ENCODE data around the gene RHEB. TPM values are rescaled to one million over a fixed set of nuclear protein-coding genes. Genes with fewer than 3 reads are reported as not detected.

RHEB gene
- total and polyA plus RNA-seq, 2 of the 13 experiments (the other 11 are each of a cell fraction or from before 2014, with no cell fraction given), result 55.0 to 77.6 TPM

GRCh38 chr7:151519765-151520418, at the start of gene RHEB (continued):
- TF ChIP-seq, protein P1, sequence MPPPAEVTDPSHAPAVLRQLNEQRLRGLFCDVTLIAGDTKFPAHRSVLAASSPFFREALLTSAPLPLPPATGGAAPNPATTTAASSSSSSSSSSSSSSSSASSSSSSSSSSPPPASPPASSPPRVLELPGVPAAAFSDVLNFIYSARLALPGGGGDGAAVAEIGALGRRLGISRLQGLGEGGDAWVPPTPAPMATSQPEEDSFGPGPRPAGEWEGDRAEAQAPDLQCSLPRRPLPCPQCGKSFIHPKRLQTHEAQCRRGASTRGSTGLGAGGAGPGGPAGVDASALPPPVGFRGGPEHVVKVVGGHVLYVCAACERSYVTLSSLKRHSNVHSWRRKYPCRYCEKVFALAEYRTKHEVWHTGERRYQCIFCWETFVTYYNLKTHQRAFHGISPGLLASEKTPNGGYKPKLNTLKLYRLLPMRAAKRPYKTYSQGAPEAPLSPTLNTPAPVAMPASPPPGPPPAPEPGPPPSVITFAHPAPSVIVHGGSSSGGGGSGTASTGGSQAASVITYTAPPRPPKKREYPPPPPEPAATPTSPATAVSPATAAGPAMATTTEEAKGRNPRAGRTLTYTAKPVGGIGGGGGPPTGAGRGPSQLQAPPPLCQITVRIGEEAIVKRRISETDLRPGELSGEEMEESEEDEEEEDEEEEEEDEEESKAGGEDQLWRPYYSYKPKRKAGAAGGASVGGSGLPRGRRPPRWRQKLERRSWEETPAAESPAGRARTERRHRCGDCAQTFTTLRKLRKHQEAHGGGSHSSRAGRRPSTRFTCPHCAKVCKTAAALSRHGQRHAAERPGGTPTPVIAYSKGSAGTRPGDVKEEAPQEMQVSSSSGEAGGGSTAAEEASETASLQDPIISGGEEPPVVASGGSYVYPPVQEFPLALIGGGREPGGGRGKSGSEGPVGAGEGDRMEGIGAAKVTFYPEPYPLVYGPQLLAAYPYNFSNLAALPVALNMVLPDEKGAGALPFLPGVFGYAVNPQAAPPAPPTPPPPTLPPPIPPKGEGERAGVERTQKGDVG (CRISPR knock-in tag; IDR thresholded peaks at IDR 0.05; ENCODE audit: borderline replicate concordance), result peak; percentile 64; the same call in 1 of the 2 replicates
- TF ChIP-seq ZNF558 (CRISPR knock-in tag; IDR thresholded peaks at IDR 0.05; ENCODE audit: borderline replicate concordance), result no peak
- TF ChIP-seq ZNF776 (CRISPR knock-in tag; IDR thresholded peaks at IDR 0.05), result no peak
- peak; percentile 64; the same call in 1 of the 2 replicates for TF ChIP-seq YEATS4 (CRISPR knock-in tag; IDR thresholded peaks at IDR 0.05; ENCODE audit: borderline replicate concordance)
- TF ChIP-seq U2AF2 (IDR thresholded peaks at IDR 0.05; ENCODE audit: low read depth, low read length), result no peak
- no peak for TF ChIP-seq ZNF562 (CRISPR knock-in tag; IDR thresholded peaks at IDR 0.05; ENCODE audit: borderline replicate concordance)
- TF ChIP-seq ZNF441 (CRISPR knock-in tag; IDR thresholded peaks at IDR 0.05; ENCODE audit: borderline replicate concordance), result no peak
- TF ChIP-seq PHB2 (IDR thresholded peaks at IDR 0.05; ENCODE audit: partially characterized antibody), result no peak
- TF ChIP-seq HOXA3 (CRISPR knock-in tag; IDR thresholded peaks at IDR 0.05), result peak; percentile 87
- TF ChIP-seq ZMAT3 (CRISPR knock-in tag; conservative IDR thresholded peaks at IDR 0.05), result 0 out of 2 replicates have a peak, but pooled peaks have one; percentile 43
- peak; percentile 37; the same call in 1 of the 2 replicates for TF ChIP-seq IRF2 (CRISPR knock-in tag; IDR thresholded peaks at IDR 0.05)
- TF ChIP-seq, protein P2, sequence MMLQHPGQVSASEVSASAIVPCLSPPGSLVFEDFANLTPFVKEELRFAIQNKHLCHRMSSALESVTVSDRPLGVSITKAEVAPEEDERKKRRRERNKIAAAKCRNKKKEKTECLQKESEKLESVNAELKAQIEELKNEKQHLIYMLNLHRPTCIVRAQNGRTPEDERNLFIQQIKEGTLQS (CRISPR knock-in tag; IDR thresholded peaks at IDR 0.05), result no peak
- TF ChIP-seq KLF13 (CRISPR knock-in tag; IDR thresholded peaks at IDR 0.05), result no peak
- TF ChIP-seq NFE2 (CRISPR knock-in tag; IDR thresholded peaks at IDR 0.05), result no peak
- peak; percentile 39; the same call in 1 of the 2 replicates for TF ChIP-seq ZNF777 (CRISPR knock-in tag; IDR thresholded peaks at IDR 0.05)
- TF ChIP-seq ZNF670 (CRISPR knock-in tag; IDR thresholded peaks at IDR 0.05; ENCODE audit: borderline replicate concordance), result no peak
- peak; percentile 77 for TF ChIP-seq SP2 (CRISPR knock-in tag; IDR thresholded peaks at IDR 0.05)
- TF ChIP-seq PAX8 (CRISPR knock-in tag; IDR thresholded peaks at IDR 0.05; ENCODE audit: borderline replicate concordance), result no peak
- no peak for TF ChIP-seq ONECUT2 (CRISPR knock-in tag; IDR thresholded peaks at IDR 0.05)
- TF ChIP-seq ZBTB7B (CRISPR knock-in tag; IDR thresholded peaks at IDR 0.05), result no peak
- no peak for TF ChIP-seq TBL1XR1 (IDR thresholded peaks at IDR 0.05; ENCODE audit: borderline replicate concordance, low read length, partially characterized antibody)
- TF ChIP-seq PREB (CRISPR knock-in tag; IDR thresholded peaks at IDR 0.05), result no peak
- no peak for TF ChIP-seq ZNF780A (CRISPR knock-in tag; IDR thresholded peaks at IDR 0.05)
- TF ChIP-seq, protein P3, sequence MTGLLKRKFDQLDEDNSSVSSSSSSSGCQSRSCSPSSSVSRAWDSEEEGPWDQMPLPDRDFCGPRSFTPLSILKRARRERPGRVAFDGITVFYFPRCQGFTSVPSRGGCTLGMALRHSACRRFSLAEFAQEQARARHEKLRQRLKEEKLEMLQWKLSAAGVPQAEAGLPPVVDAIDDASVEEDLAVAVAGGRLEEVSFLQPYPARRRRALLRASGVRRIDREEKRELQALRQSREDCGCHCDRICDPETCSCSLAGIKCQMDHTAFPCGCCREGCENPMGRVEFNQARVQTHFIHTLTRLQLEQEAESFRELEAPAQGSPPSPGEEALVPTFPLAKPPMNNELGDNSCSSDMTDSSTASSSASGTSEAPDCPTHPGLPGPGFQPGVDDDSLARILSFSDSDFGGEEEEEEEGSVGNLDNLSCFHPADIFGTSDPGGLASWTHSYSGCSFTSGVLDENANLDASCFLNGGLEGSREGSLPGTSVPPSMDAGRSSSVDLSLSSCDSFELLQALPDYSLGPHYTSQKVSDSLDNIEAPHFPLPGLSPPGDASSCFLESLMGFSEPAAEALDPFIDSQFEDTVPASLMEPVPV (CRISPR knock-in tag; IDR thresholded peaks at IDR 0.05), result no peak
- no peak for TF ChIP-seq CAMTA2 (CRISPR knock-in tag; IDR thresholded peaks at IDR 0.05; ENCODE audit: borderline replicate concordance)
- no peak for TF ChIP-seq NRL (CRISPR knock-in tag; IDR thresholded peaks at IDR 0.05; ENCODE audit: borderline replicate concordance)

Measured in HepG2 (cell line).